Non-pigmented ciliary epithelial cell (primary cell): ENCODE data around the gene FREY1.
"Not testable (repeated sequence)": the region's sequence is repeated elsewhere in the genome, so short reads cannot be mapped to it uniquely, and the experiment has no call there.

Source experiments
- DNase-seq: peaks from one replicate; pipeline ENCODE4 v3.0.0-alpha.2; 2010; ENCODE audit warnings: low read depth

Gene FREY1

DNA sequence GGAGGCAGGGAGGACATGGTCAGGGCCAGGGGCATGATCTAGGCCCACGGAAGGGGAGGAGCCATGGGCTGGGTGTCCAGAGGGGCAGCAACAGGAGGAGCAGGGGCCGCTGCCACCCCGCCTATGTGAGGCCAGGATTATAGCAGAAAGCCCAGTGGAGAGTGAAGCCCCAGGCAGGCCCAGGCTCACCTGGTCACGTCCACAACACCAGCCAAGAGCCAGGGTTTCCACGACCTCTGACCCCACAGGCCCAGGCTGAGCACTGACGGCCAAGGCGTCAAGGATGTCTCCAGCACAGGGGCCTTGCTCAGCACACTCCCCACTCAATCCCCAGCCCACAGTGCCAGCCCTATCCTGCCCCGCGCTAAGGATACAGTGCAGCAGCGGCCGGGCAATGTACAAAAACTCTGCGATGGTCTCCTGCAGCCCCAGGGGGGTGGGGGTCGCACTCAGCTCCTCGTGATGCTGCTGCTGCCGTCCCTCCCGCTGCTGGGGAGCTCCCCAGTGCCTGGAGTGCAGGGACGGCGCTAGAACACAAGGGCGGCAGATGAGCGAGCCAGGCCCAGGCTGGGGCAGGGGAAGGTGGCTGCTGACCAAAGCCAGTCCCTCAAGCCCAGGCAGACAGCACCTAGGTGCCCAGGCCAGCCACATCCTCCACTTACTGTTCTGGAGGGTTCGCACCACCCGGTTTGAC lies 7.0 kb upstream of the FREY1 start:
- DNase-seq, result no peak

DNA sequence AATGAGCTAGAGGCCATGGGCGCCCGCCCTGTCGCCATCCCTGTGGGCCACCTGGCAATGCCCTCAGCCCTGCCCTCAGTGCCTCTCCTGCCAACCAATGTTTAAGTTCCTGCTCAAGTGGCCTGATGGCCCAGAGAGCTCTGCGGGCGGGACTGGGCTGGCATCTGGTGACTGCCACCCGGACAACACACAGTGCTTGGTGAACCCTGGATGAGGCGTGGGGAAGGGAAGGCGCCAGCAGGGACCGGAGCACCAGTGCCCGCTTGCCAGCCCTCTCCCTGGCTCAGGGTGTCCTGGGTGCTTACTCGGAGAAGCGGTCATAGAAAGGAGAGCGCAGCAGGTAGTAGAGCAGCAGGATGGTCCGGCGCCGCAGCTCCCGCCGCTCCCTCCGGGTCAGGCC lies 6.4 kb upstream of the FREY1 start:
- no peak for DNase-seq

DNA sequence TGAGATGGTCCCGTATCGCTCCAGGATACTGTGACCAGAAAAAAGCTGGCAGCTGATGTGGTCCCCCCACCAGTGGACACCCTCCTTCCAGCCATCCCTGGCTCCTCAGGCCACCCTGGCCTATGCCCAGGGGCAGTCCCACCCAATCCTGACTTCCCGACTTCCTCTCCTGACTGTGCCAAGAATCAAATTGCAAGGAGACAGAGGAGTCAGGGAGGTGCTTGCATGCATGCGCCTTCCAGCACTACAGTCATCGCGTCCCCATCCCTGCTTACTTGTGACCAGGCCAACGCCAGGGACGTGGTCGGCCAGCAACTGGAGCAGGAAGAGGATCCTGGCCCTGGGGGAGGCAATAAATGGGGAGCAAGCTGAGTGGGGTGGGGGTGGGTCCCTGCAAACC lies 3.6 kb upstream of the FREY1 start:
- no peak for DNase-seq

DNA sequence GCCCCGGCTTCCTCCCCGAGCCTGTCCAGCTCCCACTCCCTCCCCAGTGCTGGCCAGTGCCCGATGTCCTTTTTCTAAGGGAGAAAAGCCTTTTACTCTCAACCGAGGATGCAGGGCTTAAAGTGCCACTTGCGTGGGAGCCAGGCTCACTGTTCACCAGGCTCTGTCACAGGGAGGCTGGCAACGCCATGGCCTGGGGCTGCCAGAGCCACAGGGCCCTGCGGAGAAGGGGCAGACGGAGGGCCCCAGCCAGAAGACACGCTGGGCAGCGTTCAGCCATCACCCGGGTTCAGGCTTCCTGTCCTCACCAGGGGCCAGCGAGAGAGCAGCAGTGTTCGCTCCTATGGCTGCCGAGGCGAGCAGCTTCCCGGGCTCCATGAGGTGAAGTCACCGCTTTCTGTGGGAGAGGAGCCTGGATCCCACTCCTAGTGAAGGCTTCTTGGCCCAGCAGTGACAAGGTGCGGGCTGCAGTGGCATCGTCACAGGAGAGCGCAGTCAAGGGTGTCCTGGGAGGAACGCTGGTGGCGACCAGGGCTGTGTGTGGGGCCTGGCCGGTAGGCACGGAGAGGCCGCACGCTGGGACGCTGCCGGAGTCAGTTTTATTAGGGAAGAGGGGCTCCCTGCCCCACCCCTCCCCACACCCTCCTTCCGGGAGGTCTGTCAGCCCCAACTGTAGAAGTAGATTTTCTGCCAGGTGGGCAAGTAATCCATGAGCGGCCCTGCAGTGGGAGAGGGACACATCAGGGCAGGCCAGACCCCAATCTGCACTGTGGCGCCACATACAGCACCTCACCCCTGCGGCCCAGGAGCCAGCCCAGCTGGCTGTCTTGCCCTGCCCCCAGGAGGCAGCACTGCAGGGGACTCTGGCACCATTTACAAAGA lies 2.8 kb upstream of the FREY1 start:
- no peak for DNase-seq

DNA sequence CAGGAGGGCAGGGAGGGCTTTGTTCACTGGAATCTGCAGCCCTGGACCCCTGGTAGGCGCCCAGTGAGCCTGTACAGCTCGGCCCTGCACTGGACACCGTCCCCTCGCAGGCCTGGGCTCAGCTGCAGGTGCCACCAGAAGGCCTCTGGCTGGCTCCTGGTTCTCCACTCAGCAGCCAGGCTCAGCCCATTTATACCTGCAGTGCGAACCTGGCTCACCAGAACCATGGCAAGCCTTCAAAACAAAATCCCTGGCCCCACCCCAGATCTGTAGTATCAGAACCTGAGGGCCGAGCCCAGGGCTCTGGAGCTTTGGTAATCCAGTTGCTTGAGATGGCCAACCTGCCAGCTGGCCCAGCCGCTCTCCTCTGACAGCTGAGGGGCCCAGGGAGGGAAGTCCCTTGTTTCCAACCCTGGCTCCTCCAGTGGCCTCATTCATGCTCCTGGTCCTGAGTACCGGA lies 870 bp upstream of the FREY1 start:
- DNase-seq, result no peak

DNA sequence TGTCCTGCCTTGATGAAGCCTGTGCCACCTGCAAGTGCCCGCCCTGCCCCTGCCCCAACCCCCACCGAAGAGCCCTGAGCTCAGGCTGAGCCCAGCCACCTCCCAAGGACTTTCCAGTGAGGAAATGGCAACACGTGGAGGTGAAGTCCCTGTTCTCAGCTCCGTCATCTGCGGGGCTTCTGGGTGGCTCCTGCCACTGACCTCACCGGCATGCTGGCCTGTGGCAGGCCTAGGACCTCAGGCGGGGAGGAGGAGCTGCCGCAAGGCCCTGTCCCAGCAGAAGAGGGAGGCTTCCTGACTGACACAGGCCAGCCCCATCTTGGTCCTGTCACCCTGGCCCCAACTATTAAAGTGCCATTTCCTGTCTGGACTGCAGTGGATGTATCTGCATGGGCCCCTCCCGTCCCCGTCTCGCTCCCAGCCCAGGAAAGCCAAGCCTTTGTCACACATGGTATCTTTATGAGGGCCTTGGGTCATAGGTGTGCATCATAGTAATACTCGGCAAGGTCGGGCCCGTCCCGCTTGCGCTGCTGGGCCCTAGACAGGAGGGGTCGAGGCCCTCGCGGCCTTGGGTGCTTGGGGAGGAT lies 882 bp downstream of the FREY1 start:
- DNase-seq, result no peak

DNA sequence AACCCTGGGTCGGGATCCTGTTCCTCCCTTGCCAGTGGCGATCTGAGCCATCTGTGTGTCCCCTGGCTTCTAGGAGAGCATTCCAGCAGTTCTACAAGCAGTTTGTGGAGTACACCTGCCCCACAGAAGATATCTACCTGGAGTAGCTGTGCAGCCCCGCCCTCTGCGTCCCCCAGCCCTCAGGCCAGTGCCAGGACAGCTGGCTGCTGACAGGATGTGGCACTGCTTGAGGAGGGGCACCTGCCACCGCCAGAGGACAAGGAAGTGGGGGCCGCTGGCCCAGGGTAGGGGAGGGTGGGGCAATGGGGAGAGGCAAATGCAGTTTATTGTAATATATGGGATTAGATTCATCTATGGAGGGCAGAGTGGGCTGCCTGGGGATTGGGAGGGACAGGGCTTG lies 1.5 kb downstream of the FREY1 start:
- DNase-seq, result not testable (repeated sequence)

DNA sequence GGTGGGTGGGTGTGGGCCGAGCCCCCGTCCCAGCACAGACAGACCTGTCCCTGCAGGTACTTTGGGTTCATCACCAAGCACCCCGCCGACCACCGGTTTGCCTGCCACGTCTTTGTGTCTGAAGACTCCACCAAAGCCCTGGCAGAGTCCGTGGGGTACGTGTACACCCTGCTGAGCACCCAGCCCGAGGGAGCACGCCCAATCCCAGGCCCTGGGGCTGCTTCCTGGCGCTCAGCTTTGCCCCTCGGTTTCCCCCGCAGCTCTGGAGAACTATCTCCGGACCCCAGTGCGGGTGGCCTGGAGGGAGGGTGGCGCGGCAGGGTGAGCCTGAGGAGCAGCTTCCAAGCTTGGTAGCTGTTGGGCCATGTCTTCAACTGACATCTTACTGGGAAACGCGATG lies 2.0 kb downstream of the FREY1 start:
- DNase-seq, result no peak

DNA sequence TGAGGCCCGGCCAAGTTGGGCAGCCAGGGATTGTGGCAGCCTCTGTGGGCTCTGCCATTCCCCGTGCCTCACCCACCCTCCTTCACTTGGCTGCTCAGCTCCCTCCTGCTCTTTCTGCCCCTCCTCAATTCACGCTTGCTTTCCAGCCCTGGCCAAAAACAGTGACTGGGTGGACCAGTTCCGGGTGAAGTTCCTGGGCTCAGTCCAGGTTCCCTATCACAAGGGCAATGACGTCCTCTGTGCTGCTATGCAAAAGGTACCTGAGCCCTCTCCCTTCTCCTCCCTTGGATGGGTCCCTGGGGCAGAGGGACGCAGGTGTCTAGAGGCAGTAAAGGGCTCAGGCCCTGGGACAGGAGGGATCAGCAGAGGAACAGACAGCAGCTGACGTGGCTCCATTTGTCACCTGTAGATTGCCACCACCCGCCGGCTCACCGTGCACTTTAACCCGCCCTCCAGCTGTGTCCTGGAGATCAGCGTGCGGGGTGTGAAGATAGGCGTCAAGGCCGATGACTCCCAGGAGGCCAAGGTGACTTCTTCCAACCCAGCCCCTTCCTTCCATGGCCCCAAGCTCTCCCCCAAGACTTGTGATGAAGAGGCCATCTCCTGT lies 2.7 kb downstream of the FREY1 start:
- no peak for DNase-seq

DNA sequence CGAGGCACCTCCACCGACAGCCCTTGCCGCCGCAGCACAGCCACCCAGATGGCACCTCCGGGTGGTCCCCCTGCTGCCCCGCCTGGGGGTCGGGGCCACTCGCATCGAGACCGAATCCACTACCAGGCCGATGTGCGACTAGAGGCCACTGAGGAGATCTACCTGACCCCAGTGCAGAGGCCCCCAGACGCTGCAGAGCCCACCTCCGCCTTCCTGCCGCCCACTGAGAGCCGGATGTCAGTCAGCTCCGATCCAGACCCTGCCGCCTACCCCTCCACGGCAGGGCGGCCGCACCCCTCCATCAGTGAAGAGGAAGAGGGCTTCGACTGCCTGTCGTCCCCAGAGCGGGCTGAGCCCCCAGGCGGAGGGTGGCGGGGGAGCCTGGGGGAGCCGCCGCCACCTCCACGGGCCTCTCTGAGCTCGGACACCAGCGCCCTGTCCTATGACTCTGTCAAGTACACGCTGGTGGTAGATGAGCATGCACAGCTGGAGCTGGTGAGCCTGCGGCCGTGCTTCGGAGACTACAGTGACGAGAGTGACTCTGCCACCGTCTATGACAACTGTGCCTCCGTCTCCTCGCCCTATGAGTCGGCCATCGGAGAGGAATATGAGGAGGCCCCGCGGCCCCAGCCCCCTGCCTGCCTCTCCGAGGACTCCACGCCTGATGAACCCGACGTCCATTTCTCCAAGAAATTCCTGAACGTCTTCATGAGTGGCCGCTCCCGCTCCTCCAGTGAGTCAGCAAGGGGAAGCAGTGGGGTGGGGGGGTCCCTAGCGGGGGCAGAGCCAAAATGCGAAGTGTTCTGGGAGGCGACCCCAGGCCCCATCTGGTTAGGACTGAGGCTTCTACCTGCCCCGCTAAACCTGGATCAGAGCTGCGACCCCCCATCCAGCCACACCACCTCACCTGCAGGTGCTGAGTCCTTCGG lies 4.4 kb downstream of the FREY1 start:
- no peak for DNase-seq

DNA sequence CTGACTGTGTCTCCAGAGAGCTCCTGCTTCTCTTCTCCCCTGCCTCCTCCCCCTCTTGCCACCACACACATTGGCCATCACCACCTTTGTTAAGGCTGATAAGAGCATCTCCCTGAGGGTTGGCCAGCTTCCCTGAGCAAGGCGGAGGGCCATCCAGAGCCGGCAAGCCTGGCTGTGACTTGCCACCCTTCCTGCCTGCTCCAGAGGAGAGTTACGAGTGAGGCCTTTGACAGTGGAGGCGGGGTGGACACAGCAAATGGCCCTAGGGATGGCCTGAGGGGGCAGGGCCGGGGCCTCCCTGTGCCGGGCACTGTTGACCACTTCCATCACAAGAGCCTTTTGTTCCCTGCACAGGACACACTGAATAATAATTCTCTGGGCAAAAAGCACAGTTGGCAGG lies 5.4 kb downstream of the FREY1 start:
- no peak for DNase-seq

DNA sequence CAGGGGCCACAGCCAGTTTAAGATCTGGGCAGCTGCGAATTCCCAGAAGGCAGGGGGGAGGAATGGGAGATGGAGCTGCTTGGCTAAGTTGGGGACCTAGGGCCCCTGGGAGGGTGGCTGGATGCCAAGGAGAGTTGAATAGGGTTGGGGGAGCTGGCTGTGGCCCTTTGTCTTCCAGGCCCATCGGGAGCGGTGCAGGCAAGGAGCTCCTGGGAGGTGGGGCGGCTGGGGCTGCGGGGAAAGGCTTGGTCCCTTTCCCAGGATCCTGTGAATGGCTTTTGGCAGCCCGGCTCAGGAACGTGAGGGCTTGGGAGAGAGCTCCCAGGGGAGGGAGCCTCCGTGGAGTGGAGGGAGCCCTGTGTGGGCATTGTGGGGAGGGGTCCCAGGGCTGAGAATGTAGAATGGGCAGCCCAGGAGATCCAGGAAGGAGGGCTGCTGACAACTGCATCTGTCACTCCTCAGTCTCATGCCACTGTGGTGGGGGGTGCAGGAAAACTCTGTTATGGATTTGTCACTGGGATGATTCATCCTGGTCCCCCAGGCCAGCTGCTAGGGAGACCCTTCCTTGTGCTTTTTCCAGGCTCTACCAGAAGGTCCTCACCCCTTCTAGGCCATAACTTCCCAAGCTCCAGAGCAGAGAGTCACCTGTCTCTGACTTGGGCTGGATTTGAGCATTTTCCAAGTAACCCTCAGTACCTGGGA lies 6.0 kb downstream of the FREY1 start:
- no peak for DNase-seq

DNA sequence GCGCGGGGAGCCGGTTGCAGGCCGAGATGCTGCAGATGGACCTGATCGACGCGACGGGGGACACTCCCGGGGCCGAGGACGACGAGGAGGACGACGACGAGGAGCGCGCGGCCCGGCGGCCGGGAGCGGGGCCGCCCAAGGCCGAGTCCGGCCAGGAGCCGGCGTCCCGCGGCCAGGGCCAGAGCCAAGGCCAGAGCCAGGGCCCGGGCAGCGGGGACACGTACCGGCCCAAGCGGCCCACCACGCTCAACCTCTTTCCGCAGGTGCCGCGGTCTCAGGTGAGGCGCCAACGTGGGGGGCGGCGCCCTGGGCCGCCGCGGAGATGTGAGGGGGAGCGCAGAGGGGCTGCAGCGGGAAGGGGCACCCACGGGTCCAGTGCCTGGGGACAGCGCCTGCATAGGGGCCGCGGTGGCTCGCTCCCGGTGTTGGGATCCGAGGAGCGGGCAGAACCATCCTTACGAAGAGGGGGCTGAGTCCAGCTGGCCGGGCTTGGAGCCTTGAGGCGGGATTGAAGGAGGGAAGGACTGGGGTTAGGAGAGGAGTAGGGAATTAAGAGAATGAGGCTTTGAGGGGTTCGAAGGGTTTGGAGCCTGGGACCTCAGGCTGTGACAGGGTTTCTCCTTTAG lies 6.8 kb downstream of the FREY1 start:
- not testable (repeated sequence) for DNase-seq

DNA sequence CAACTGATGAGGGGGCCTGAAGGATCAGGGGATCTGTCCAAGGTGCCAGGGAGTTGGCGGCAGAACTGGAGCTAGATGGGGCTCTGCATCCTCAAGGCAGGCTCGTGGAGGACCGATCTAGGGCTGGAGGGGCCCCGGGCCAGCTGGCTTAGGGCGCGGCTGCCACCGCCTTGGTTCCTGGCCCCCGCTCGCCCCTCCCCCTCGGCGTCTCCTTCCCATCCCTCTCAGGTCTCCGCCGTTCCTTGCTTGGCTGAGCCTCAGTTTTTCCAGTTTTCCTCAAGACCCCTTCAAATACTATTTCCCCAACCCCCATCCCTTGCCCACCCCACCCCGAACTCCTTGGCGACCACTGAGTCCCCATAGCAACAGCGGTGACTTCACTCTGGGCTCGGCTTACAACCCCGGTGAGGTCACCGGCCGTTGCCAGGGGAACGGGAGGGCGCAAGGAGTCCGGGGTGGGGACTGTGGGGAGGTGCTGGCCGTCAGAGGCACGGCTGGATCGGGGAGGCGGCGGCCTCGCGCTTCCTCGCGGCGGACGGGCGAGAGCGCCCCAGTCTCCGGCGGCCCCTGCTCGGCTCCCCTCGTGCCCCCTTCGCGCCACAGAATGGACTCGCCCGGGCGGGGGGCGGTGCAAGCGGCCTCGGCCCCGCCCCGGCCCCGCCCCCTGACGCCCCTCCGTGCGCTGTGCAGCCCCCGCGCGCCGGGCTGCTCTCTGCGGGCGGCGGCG lies 7.5 kb downstream of the FREY1 start:
- peak; percentile 38 for DNase-seq

DNA sequence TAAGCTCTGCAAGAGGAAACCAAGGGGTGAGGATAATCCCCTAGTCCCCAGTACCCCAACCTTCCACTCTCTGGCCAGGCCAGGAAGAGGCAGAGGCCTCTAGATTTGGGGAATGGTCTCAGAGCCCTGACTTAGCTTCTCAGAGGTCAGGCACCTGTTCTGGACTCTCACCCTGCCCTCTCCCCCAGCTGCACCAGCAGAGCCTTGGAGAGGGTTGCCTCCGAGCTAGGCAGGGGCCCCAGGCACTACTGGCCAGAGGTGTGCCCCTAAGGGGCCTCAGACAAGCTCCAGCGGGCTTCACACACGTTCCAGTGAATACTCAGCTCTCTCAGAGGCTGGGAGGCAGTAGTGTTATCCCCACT lies 8.0 kb downstream of the FREY1 start:
- DNase-seq, result no peak

DNA sequence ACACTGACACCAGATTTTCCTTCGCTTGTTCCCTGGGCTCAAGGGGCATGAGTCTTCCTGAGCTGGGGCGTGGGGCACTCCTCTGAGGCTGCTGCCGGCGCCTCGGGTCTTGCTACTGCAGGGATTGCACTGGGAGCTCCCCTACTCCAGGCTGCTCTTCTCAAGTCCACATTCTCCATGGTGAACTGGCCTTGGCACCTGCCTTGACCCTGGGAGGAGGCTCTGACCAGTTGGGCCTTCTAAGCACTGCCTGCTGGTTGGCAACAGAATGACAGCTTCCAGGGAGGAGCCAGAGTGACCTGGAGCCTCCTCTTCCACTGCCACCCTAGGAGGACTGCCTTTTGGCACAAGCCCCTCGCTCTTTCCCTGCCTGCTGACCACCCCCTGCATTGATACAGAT lies 9.5 kb downstream of the FREY1 start:
- DNase-seq, result no peak

DNA sequence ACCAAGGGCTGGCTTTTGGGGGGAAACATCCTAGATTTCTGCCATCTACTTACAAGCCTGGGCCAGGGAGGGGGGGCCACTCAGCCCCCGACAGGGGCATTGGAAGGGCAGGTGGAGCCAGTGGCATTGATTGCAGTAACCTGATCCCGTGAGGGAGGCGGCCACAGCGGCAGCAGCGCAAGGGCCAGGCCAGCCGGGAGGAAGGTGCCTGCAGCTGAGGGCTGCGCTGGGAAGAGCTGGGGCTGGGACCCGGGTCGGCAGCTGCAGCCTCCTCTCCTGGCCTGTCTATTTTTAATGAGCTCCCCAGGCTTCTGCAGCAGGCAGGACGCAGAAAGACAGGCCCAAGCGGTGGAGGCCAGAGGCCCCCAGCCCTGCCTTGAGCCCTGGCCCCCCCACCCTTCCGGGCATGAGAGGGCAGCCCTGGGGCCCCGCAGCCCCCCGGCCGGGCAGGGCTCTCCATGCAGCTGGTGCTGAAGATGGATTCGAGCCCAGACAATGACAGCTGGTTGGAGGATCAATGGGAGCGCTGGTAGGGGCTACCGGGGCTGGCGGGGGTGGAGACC lies 10.6 kb downstream of the FREY1 start:
- DNase-seq, result no peak

DNA sequence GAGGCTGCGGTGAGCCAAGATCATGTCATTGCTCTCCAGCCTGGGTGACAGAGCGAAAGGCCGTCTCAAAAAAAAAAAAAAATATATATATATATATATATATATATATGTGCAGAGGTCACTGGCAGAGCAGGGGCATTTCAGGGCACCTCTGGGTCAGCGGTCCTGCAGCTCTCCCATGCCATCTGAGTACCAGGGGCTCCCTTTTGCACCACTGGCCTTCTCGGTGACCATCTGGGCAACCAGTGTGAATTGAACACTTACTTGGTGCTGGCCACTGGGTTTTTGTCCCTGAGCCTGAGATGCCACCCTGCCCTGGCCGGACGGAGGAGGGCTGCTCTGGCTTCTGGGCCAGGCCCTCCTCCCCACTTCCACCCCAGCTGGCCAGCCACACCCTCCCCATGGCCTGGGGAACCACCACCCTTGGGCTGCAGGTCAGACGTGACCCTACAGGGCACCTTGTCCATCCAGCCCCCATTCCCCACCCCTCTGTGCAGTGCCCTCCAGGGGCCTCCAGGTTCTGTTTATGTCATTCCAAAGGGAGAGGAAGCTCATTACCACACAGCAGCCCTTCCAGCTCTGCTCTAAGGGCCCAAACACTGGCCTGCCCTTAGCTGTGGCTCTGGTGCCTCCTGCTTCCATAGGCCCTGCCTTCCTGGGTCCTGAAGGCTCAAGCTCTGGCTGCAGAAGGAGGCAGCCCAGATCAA lies 11.4 kb downstream of the FREY1 start:
- no peak for DNase-seq
